Measurements from ENCODE around the gene BRICD5. TPM values are rescaled to one million over a fixed set of nuclear protein-coding genes. Genes with fewer than 3 reads are reported as not detected.

Gene BRICD5
- total and polyA plus RNA-seq, 2 of the 4 experiments (the other 2 are of a cell fraction) = 0.18 to 0.94 TPM

GRCh38 chr16:2205104-2205966 lies 5.3 kb downstream of the BRICD5 start, which contains the start of gene MLST8:
TSS of gene MLST8 (plus strand) at chr16:2205454. CDS start at chr16:2206086, 632 bp downstream.
- peak; percentile 96 for ATAC-seq (ENCODE audit: low read depth)
- Histone ChIP-seq H3K4me1 (ENCODE audit: control insufficient read depth, insufficient read depth, low read length) (peaks cover 7% of the 10 kb centered on the region), H2BK120ac (ENCODE audit: low read depth, low read length) (peak within 1 kb of the TSS; percentile 93), H2BK5ac (ENCODE audit: low read depth, low read length, poor library complexity, severe bottlenecking) (peak within 1 kb of the TSS; percentile 99), H2AK5ac (ENCODE audit: low read depth, low read length) (peak within 1 kb of the TSS; percentile 98), H3K9ac (ENCODE audit: low read depth, low read length) (peak within 1 kb of the TSS; percentile 97), H4K91ac (ENCODE audit: insufficient read depth, low read depth, low read length) (peak within 1 kb of the TSS; percentile 99), H3K4me3 (ENCODE audit: insufficient read depth, low read depth, low read length) (peak within 1 kb of the TSS; percentile 92), H3K36me3 (ENCODE audit: control insufficient read depth, insufficient read depth, low read length) (peaks cover 25% of the 10 kb centered on the region; the same call in 1 of the 2 replicates), H3K27ac (ENCODE audit: insufficient read depth, low read length) (peak within 1 kb of the TSS; percentile 99), H3K23ac (ENCODE audit: low read depth, low read length) (peak within 1 kb of the TSS; percentile 95), H3K27me3 (ENCODE audit: control insufficient read depth, insufficient read depth, low read length) (peaks cover 6% of the 10 kb centered on the region), H2BK20ac (ENCODE audit: low read depth, low read length) (peak within 1 kb of the TSS; percentile 73; the same call in 1 of the 2 replicates), H3K9me1 (ENCODE audit: insufficient read depth, low read length) (peaks cover 6% of the 10 kb centered on the region; the same call in 1 of the 2 replicates), H4K5ac (ENCODE audit: low read depth, low read length) (peak within 1 kb of the TSS; percentile 97), H4K20me1 (ENCODE audit: insufficient read depth, low read length) (peaks cover 5% of the 10 kb centered on the region; the same call in 1 of the 2 replicates), H3K9me3 (ENCODE audit: control insufficient read depth, insufficient read depth, low read length) (no peaks in the 10 kb centered on the region), H3K4me2 (ENCODE audit: low read depth, low read length) (peak within 1 kb of the TSS; percentile 91), H3K4ac (ENCODE audit: low read depth, low read length) (peak within 1 kb of the TSS; percentile 99), H2AFZ (replicated peaks; ENCODE audit: low read length, poor library complexity) (peak within 1 kb of the TSS; percentile 100), H2BK15ac (ENCODE audit: low read depth, low read length) (peak within 1 kb of the TSS; percentile 74; the same call in 1 of the 3 replicates), H3K56ac (ENCODE audit: extremely low read depth, insufficient read depth, low read length) (peak within 1 kb of the TSS; percentile 94), H3K18ac (ENCODE audit: low read depth, low read length) (peak within 1 kb of the TSS; percentile 91), H2AK9ac (replicated peaks; ENCODE audit: low read depth, low read length, poor library complexity) (peak within 1 kb of the TSS; percentile 100), H3K79me1 (ENCODE audit: low read depth in 1 of 2, low read length in 2 of 2) (peaks cover 13 to 24% of the 10 kb centered on the region in 2 experiments), H3K14ac (replicated peaks; ENCODE audit: low read depth, low read length) (peak within 1 kb of the TSS; percentile 99), H4K8ac (ENCODE audit: low read depth in 2 of 2, low read length in 2 of 2) (peak within 1 kb of the TSS; percentile 91 to 100)
- in situ Hi-C loops (cut with MboI; ENCODE audit: low sequenced_read_pairs) = no loop called here
- intact Hi-C loops (cut with micrococcal nuclease) = no loop called here
- no TSS peak for BruUV-seq (replicated peaks)
- dilution Hi-C loops (cut with HindIII; ENCODE audit: low sequenced_read_pairs, unreplicated experiment) = no loop called here
- POLR2A ChIA-PET (ENCODE audit: unreplicated experiment) = no interaction called here
- CTCF ChIA-PET = interaction anchor here (0.6 kb wide), 1 partner anchor 183 kb away, joined by 3 read pairs; no protein-coding TSS in a partner anchor
- 1% methylated on average over 48 of the region's 93 CpGs; no CpG with 5 or more reads in 1 of the 2 experiments for WGBS, 2 experiments (ENCODE audit: extremely low coverage in 2 of 2, insufficient read length in 1 of 2)
- peak; percentile 80 for DNase-seq
- TF ChIP-seq RAD21 (IDR thresholded peaks at IDR 0.05; ENCODE audit: low read length) (no peak), MXI1 (IDR thresholded peaks at IDR 0.05; ENCODE audit: borderline replicate concordance, low read depth, low read length) (0 out of 2 replicates have a peak, but pooled peaks have one; percentile 18), SMC3 (IDR thresholded peaks at IDR 0.05; ENCODE audit: low read depth, low read length) (no peak), USF2 (IDR thresholded peaks at IDR 0.05; ENCODE audit: low read depth, low read length) (peak; percentile 63), MAFK (IDR thresholded peaks at IDR 0.05; ENCODE audit: low read depth, low read length) (no peak), RFX5 (IDR thresholded peaks at IDR 0.05; ENCODE audit: low read depth, low read length) (no peak), CEBPB (IDR thresholded peaks at IDR 0.05; ENCODE audit: low read depth, low read length) (no peak), CHD1 (IDR thresholded peaks at IDR 0.05; ENCODE audit: low read depth, low read length) (peak; percentile 88; the same call in 1 of the 2 replicates), MAZ (IDR thresholded peaks at IDR 0.05; ENCODE audit: borderline replicate concordance, low read depth, low read length) (peak; percentile 70; the same call in 1 of the 2 replicates), NFE2L2 (IDR thresholded peaks at IDR 0.05; ENCODE audit: low read depth, low read length) (no peak), FOS (IDR thresholded peaks at IDR 0.05; ENCODE audit: low read depth, low read length) (no peak), RCOR1 (IDR thresholded peaks at IDR 0.05; ENCODE audit: insufficient replicate concordance, low read length) (no peak), ELK1 (IDR thresholded peaks at IDR 0.05; ENCODE audit: borderline replicate concordance, low read depth, low read length) (no peak)

Measured in IMR-90 (cell line).